ENCODE measurements around the gene LCN9. TPM values are rescaled to one million over a fixed set of nuclear protein-coding genes. Genes with fewer than 3 reads are reported as not detected.
A peak's percentile ranks its signal among the peaks of the same experiment; 100 is the strongest.

LCN9 gene
- total and polyA plus RNA-seq, 2 donors = not detected

DNA sequence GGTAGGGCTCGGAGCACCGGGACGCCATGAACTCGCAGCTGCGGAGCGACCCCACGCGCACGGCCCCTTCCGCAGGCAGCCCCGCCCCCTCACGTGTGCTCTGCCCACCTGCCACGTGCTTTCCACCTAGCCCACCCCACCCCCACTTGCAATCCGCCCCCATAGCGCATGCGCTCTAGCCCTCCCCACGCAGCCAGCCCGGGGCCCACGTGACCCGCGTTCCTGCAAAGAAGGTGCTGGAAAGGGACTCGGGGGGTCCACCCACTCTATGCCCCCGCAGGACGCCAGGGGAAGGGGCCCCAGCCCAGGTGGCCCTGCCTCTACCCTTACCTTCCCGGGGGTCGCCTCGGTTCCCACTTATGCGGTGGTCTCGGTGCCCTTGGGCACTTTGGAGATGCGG lies 36.3 kb downstream of the LCN9 start, which contains the start of gene SOHLH1:
TSS of gene SOHLH1 (minus strand) at position 42 of the 400 bp plus-strand sequence. CDS start at position 28, 14 bp downstream.
- 87% methylated on average over 30 of the region's 30 CpGs for WGBS
- Histone ChIP-seq H3K4me1 (ENCODE audit: control insufficient read depth in 2 of 2, insufficient read depth in 2 of 2, low read length in 2 of 2) (peaks cover 5% of the 10 kb centered on the region in 2 donors), H3K27ac (ENCODE audit: low read depth in 1 of 2, low read length in 1 of 2) (no peak within 1 kb of the TSS), H3K27me3 (ENCODE audit: control insufficient read depth in 2 of 2, insufficient read depth in 1 of 2, low read length in 1 of 2) (peaks cover 5 to 42% of the 10 kb centered on the region in 2 donors), H3K4me3 (ENCODE audit: low read length in 2 of 2) (no peak within 1 kb of the TSS), H3K36me3 (ENCODE audit: control insufficient read depth in 2 of 2, insufficient read depth in 2 of 2, low read length in 1 of 2) (no peaks in the 10 kb centered on the region), H3K9me3 (ENCODE audit: control insufficient read depth in 2 of 2, insufficient read depth in 1 of 2, low read length in 1 of 2) (no peaks in the 10 kb centered on the region)
- no peak for DNase-seq (ENCODE audit: low read depth in 6 of 9, low spot score in 9 of 9)

DNA sequence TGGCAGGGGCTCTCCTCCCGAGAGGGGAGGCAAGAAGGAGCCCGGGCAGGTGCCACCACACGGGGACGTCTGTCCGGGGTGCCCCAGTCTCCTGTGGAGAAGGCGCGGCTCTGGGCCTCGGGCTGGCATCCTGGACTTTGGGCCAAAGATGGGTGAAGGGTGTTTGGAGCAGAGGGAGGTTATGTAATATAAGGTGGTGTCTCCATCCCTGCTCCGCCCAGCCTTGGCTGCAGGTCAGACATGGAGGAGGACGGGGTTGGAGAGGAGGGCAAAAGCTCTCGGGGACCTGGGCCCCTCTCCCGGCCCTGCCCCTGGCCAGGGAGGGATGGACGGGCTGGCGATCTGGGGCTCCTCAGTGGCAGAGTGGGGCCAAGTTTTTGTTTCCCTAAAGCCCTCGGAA lies 37.4 kb downstream of the LCN9 start:
- Histone ChIP-seq H3K4me1 (ENCODE audit: control insufficient read depth in 2 of 2, insufficient read depth in 2 of 2, low read length in 2 of 2) (peaks cover 5% of the 10 kb centered on the region in 2 donors), H3K9me3 (ENCODE audit: control insufficient read depth in 2 of 2, insufficient read depth in 1 of 2, low read length in 1 of 2) (no peaks in the 10 kb centered on the region), H3K27me3 (ENCODE audit: control insufficient read depth in 2 of 2, insufficient read depth in 1 of 2, low read length in 1 of 2) (peaks cover 5 to 42% of the 10 kb centered on the region in 2 donors), H3K4me3 (ENCODE audit: low read length in 2 of 2) (no peak overlapping the region), H3K27ac (ENCODE audit: low read depth in 1 of 2, low read length in 1 of 2) (no peak overlapping the region), H3K36me3 (ENCODE audit: control insufficient read depth in 2 of 2, insufficient read depth in 2 of 2, low read length in 1 of 2) (no peaks in the 10 kb centered on the region)
- WGBS = 81% methylated on average over 15 of the region's 15 CpGs
- DNase-seq (ENCODE audit: low read depth in 6 of 9, low spot score in 9 of 9) = no peak

DNA sequence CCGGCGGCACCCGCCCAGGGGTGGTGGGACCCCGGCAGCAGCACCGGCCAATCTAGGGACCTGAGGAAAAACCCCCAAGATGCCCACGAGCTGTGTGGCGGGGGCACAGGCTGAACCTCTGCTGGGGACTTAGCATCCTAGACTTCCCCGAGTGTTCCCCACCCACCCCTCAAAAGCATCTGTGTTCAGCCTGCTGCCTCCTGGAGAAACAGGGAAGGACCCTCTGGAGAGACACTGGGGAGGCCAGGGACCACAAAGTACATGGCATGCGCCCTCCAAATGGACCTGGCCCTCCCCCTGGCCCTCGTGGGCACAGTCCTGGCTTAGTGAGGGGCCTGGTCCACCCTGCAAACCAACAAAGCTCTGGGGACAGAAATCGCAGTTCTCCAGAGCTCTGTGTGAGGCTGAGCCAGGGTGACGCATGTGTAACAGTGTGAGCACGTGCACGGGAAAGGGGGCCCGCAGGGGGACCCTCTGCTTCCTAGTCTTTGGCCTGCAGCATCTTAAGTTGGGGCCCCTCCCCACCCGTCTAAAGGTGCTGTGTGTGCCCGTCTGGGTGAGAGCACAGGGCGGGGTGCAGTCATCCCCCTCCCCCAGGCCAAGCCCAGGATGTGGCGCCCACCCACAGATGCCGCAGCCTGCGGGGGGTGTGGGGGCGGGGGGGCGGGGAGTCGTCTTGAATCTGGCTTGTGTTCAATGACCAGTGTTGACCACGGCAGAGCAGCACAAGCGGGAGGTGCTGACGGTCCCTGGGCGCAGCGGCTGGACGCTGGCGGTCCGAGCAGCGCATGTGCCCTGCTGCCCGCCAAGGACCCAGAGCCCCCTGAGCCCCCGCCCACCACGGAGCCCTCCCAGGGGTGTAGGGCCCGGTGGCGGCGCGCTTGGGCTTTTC lies 38.2 kb downstream of the LCN9 start:
- peaks cover 5 to 42% of the 10 kb centered on the region in 2 donors for H3K27me3 ChIP-seq (ENCODE audit: control insufficient read depth in 2 of 2, insufficient read depth in 1 of 2, low read length in 1 of 2)
- peaks cover 5% of the 10 kb centered on the region in 2 donors for H3K4me1 ChIP-seq (ENCODE audit: control insufficient read depth in 2 of 2, insufficient read depth in 2 of 2, low read length in 2 of 2)
- no peak overlapping the region for H3K27ac ChIP-seq (ENCODE audit: low read depth in 1 of 2, low read length in 1 of 2)
- no peaks in the 10 kb centered on the region for H3K9me3 ChIP-seq (ENCODE audit: control insufficient read depth in 2 of 2, insufficient read depth in 1 of 2, low read length in 1 of 2)
- no peaks in the 10 kb centered on the region for H3K36me3 ChIP-seq (ENCODE audit: control insufficient read depth in 2 of 2, insufficient read depth in 2 of 2, low read length in 1 of 2)
- peak in 1 of 9 donors; percentile 4 for DNase-seq (ENCODE audit: low read depth in 6 of 9, low spot score in 9 of 9)
- 23% methylated on average over 40 of the region's 40 CpGs for WGBS
- H3K4me3 ChIP-seq (ENCODE audit: low read length in 2 of 2) = peak overlapping the region in 1 of 2 donors; percentile 3

DNA sequence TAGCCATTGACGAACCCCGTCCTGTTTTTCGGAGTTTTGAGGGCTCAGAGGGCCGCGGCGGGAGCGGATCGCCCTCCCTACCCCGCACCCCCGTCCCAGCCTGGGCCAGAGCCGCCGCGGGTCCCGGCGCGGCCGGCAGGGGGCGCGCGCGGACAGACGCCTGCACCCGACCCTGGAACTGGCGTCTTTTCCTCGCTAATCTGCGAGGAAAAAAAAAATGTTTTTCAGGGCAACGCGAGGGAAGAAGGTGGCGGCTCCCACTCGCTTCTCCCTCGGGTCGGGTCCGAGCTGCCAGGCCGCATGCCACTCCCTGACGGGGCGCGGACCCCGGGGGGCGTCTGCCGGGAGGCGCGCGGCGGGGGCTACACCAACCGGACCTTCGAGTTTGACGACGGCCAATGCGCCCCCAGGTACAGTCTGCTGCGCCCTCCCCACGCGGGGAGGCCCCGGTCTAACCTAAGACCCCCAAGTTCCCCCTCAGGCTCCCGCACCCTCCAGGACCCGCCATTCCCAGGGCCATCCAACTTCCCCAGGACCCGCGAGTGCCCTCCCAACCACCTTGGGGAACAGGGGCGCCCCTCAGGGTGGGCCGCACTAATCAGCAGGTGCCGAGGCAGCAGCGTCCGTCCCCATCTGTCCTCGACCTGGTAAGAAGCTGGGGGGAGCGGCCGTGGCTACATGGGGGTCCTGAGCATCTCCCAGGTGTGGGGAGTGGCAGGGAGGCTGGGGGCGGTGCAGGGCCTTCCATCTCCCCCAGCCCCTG lies 39.0 kb downstream of the LCN9 start, which contains the start of gene KCNT1:
TSS of gene KCNT1 (plus strand) at position 227 of the 763 bp plus-strand sequence. CDS start at position 301, 74 bp downstream.
- peak in 7 of 9 donors; percentile 6 to 42 (median 26) for DNase-seq (ENCODE audit: low read depth in 6 of 9, low spot score in 9 of 9)
- Histone ChIP-seq H3K9me3 (ENCODE audit: control insufficient read depth in 2 of 2, insufficient read depth in 1 of 2, low read length in 1 of 2) (no peaks in the 10 kb centered on the region), H3K36me3 (ENCODE audit: control insufficient read depth in 2 of 2, insufficient read depth in 2 of 2, low read length in 1 of 2) (no peaks in the 10 kb centered on the region), H3K27ac (ENCODE audit: low read depth in 1 of 2, low read length in 1 of 2) (no peak within 1 kb of the TSS), H3K4me1 (ENCODE audit: control insufficient read depth in 2 of 2, insufficient read depth in 2 of 2, low read length in 2 of 2) (peaks cover 5% of the 10 kb centered on the region in 2 donors), H3K27me3 (ENCODE audit: control insufficient read depth in 2 of 2, insufficient read depth in 1 of 2, low read length in 1 of 2) (peaks cover 5 to 42% of the 10 kb centered on the region in 2 donors), H3K4me3 (ENCODE audit: low read length in 2 of 2) (peak within 1 kb of the TSS in 1 of 2 donors; percentile 3)
- 16% methylated on average over 66 of the region's 66 CpGs for WGBS

DNA sequence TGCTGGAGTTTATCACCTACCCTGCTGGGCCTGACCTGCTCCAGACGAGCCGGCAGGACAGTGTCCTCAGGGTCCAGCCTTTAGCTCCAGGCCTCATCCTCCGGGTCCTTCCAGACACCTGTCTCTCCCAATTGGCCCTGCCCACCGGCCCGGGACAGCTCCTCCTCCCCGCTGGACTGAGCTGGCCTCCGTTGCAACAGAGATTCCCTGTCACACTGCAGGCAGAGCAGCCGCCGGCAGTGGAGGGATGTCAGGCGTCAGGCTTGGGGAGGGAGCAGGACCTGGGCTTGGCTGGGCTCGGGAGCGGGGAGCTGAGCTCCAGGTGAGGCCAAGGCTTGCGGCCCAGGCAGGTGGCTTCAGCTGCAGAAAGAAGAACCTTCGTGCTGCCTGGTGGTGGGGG lies 40.6 kb downstream of the LCN9 start:
- H3K27me3 ChIP-seq (ENCODE audit: control insufficient read depth in 2 of 2, insufficient read depth in 1 of 2, low read length in 1 of 2) = peaks cover 5 to 42% of the 10 kb centered on the region in 2 donors
- no peaks in the 10 kb centered on the region for H3K36me3 ChIP-seq (ENCODE audit: control insufficient read depth in 2 of 2, insufficient read depth in 2 of 2, low read length in 1 of 2)
- 35% methylated on average over 14 of the region's 14 CpGs for WGBS
- H3K9me3 ChIP-seq (ENCODE audit: control insufficient read depth in 2 of 2, insufficient read depth in 1 of 2, low read length in 1 of 2) = no peaks in the 10 kb centered on the region
- H3K27ac ChIP-seq (ENCODE audit: low read depth in 1 of 2, low read length in 1 of 2) = no peak overlapping the region
- peaks cover 5% of the 10 kb centered on the region in 2 donors for H3K4me1 ChIP-seq (ENCODE audit: control insufficient read depth in 2 of 2, insufficient read depth in 2 of 2, low read length in 2 of 2)
- H3K4me3 ChIP-seq (ENCODE audit: low read length in 2 of 2) = no peak overlapping the region
- no peak for DNase-seq (ENCODE audit: low read depth in 6 of 9, low spot score in 9 of 9)

DNA sequence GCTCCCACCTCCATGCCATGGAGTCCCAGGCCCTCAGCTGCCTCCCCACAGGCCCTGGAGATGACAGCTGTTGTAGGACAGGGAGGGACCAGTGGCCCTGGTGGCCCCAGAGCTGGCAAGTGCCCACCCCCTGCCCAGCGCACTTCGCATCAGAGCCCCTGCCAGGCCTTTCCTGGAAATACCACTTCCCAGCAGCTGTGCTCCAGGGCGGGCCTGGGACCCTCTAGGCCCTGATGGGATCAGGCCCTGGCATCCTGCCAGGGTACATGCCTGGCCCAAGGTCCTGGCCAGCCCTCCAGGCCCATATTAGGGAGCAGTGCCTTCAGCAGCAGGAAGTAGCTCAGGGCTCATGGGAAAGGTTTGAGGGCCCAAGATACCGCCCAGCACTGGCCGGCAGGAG lies 41.4 kb downstream of the LCN9 start:
- peaks cover 5% of the 10 kb centered on the region in 2 donors for H3K4me1 ChIP-seq (ENCODE audit: control insufficient read depth in 2 of 2, insufficient read depth in 2 of 2, low read length in 2 of 2)
- no peaks in the 10 kb centered on the region for H3K36me3 ChIP-seq (ENCODE audit: control insufficient read depth in 2 of 2, insufficient read depth in 2 of 2, low read length in 1 of 2)
- H3K9me3 ChIP-seq (ENCODE audit: control insufficient read depth in 2 of 2, insufficient read depth in 1 of 2, low read length in 1 of 2) = no peaks in the 10 kb centered on the region
- WGBS = 77% methylated on average over 5 of the region's 5 CpGs
- peaks cover 5 to 42% of the 10 kb centered on the region in 2 donors for H3K27me3 ChIP-seq (ENCODE audit: control insufficient read depth in 2 of 2, insufficient read depth in 1 of 2, low read length in 1 of 2)
- no peak overlapping the region for H3K4me3 ChIP-seq (ENCODE audit: low read length in 2 of 2)
- DNase-seq (ENCODE audit: low read depth in 6 of 9, low spot score in 9 of 9) = no peak
- H3K27ac ChIP-seq (ENCODE audit: low read depth in 1 of 2, low read length in 1 of 2) = no peak overlapping the region

DNA sequence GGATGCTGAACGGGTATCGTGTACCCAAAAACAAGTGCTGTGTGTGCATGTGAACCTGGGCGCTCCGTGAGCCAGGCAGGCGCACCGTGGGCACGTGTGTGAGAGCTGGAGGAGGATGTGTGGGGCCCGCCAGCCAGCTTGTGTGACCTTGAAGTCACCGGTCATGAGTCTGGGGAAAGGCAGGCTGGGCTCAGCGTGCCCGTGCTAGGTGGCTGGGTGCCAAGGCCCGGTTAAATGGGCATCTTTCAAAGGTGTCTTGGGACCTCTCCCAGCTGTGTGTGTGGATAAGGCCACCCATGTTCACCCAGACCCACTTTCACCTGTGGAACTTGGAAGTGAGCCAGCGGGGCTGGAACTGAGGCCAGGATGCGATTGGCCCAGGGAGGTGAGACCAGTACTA lies 42.3 kb downstream of the LCN9 start:
- Histone ChIP-seq H3K27me3 (ENCODE audit: control insufficient read depth in 2 of 2, insufficient read depth in 1 of 2, low read length in 1 of 2) (peaks cover 5 to 36% of the 10 kb centered on the region in 2 donors), H3K4me1 (ENCODE audit: control insufficient read depth in 2 of 2, insufficient read depth in 2 of 2, low read length in 2 of 2) (peaks cover 5% of the 10 kb centered on the region in 2 donors), H3K27ac (ENCODE audit: low read depth in 1 of 2, low read length in 1 of 2) (no peak overlapping the region), H3K36me3 (ENCODE audit: control insufficient read depth in 2 of 2, insufficient read depth in 2 of 2, low read length in 1 of 2) (no peaks in the 10 kb centered on the region), H3K9me3 (ENCODE audit: control insufficient read depth in 2 of 2, insufficient read depth in 1 of 2, low read length in 1 of 2) (no peaks in the 10 kb centered on the region), H3K4me3 (ENCODE audit: low read length in 2 of 2) (no peak overlapping the region)
- 88% methylated on average over 14 of the region's 14 CpGs for WGBS
- DNase-seq (ENCODE audit: low read depth in 6 of 9, low spot score in 9 of 9) = no peak

DNA sequence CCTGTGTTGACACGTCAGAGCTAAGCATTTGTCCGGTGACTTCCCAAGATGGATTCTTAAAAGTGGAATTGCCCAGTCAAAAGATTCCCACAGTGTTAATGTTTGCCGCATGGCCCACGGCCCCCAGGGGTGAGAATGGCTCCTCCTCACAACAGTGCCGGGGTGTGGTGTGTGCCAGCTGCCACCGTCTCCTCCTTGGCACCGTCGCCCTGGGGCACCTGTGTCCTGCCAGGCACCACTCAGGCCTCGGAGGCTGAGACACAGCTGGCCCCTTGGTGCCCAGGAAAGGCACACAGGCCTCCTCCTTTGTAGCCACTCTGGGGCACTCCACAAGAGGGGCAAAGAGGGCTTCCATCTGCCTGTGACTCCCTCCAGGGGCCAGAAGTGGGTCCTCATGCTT lies 43.2 kb downstream of the LCN9 start:
- H3K4me1 ChIP-seq (ENCODE audit: control insufficient read depth in 2 of 2, insufficient read depth in 2 of 2, low read length in 2 of 2) = peaks cover 5% of the 10 kb centered on the region in 2 donors
- peaks cover 5 to 28% of the 10 kb centered on the region in 2 donors for H3K27me3 ChIP-seq (ENCODE audit: control insufficient read depth in 2 of 2, insufficient read depth in 1 of 2, low read length in 1 of 2)
- DNase-seq (ENCODE audit: low read depth in 6 of 9, low spot score in 9 of 9) = no peak
- no peak overlapping the region for H3K4me3 ChIP-seq (ENCODE audit: low read length in 2 of 2)
- H3K36me3 ChIP-seq (ENCODE audit: control insufficient read depth in 2 of 2, insufficient read depth in 2 of 2, low read length in 1 of 2) = no peaks in the 10 kb centered on the region
- H3K9me3 ChIP-seq (ENCODE audit: control insufficient read depth in 2 of 2, insufficient read depth in 1 of 2, low read length in 1 of 2) = no peaks in the 10 kb centered on the region
- H3K27ac ChIP-seq (ENCODE audit: low read depth in 1 of 2, low read length in 1 of 2) = no peak overlapping the region
- WGBS = 89% methylated on average over 9 of the region's 9 CpGs
